Neural progenitor cell (in vitro differentiated cells): ENCODE measurements around the gene PET100.

Experiments used
- EZH2 ChIP-seq: fragments of 200-600 bp; sonication (generic); IDR thresholded peaks from 2 replicates; pipeline ENCODE4 v1.6.1; 2017; ENCODE audit warnings: antibody characterized with exemption, mild to moderate bottlenecking, moderate library complexity
- EZH2phosphoT487 ChIP-seq: fragments of 200-600 bp; sonication (generic); IDR thresholded peaks from 2 replicates; pipeline ENCODE4 v1.6.1; 2017; ENCODE audit warnings: antibody characterized with exemption
- TF ChIP-seq, protein P1 (sequence below): fragments of 200-600 bp; sonication (generic); IDR thresholded peaks from 2 replicates; pipeline ENCODE4 v1.5.1; 2017; ENCODE audit warnings: antibody characterized with exemption, mild to moderate bottlenecking

DNA sequence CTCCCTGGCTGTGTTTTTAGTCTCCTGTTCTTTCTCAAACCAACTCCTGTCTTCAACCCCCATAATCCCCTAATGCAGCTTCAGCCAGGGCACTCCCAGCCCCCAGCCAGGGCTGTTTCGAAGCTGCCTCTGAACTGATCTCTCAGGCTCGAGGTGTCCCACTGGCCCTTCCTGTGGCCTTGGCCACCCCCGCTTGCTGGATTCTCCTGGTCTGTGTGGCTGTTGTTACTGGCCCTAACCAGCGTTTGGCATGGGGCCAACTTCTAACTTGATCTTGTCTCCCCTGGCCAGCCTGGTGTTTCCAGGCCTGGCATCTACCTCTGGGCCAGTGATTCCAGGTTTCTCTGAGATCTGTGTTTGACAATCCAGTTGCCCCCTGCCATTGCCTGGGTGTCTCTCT lies 11.2 kb upstream of the PET100 start:
- TF ChIP-seq, protein P1, sequence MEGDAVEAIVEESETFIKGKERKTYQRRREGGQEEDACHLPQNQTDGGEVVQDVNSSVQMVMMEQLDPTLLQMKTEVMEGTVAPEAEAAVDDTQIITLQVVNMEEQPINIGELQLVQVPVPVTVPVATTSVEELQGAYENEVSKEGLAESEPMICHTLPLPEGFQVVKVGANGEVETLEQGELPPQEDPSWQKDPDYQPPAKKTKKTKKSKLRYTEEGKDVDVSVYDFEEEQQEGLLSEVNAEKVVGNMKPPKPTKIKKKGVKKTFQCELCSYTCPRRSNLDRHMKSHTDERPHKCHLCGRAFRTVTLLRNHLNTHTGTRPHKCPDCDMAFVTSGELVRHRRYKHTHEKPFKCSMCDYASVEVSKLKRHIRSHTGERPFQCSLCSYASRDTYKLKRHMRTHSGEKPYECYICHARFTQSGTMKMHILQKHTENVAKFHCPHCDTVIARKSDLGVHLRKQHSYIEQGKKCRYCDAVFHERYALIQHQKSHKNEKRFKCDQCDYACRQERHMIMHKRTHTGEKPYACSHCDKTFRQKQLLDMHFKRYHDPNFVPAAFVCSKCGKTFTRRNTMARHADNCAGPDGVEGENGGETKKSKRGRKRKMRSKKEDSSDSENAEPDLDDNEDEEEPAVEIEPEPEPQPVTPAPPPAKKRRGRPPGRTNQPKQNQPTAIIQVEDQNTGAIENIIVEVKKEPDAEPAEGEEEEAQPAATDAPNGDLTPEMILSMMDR: no peak
- TF ChIP-seq EZH2 (no peak), EZH2phosphoT487 (no peak)
